GM12801 (cell line): ENCODE results near the gene GPER1.

ENCODE experiments used
- TF ChIP-seq, protein P1 (sequence below): IDR thresholded peaks from one replicate; pipeline ENCODE4 v1.5.1; 2011; ENCODE audit warnings: control low read depth; ENCODE audit not compliant: insufficient read length; ENCODE audit errors: extremely low read depth

The GPER1 gene

DNA sequence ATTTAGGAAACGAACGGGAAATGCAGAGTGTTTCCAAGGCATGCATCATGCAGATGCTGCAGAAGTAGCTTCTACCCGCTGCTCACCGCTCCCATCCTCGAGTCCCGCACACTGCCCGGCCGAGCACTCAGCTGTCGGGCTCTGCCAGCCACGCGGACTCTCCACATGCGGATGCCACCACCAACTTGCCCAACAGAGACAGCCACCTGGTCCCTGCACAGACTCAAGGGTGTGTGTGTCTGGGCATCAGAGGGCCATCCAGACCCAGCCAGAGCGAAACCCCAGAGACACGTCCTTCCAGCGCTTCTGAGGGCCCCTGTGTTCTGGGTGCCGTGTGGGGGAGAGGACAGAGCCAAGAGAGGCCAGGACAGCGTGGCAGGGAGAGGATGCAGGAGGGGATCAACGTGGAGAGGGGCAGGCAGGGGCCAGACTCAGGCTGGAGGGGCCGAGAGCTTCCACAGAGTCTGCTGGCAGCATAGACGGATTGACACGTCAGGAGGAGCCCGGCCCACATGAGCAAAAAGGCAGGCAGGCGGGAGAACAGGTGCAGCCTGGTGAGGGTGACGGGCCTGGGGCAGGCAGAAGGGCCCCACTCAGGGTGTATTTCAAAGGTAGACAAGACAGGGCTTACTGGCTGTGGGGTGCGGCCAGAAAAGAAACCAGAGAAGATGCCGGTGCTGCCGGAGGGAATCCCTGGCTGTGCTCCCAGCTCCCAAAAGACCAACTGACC is 18.3 kb downstream of the GPER1 start:
- TF ChIP-seq, protein P1, sequence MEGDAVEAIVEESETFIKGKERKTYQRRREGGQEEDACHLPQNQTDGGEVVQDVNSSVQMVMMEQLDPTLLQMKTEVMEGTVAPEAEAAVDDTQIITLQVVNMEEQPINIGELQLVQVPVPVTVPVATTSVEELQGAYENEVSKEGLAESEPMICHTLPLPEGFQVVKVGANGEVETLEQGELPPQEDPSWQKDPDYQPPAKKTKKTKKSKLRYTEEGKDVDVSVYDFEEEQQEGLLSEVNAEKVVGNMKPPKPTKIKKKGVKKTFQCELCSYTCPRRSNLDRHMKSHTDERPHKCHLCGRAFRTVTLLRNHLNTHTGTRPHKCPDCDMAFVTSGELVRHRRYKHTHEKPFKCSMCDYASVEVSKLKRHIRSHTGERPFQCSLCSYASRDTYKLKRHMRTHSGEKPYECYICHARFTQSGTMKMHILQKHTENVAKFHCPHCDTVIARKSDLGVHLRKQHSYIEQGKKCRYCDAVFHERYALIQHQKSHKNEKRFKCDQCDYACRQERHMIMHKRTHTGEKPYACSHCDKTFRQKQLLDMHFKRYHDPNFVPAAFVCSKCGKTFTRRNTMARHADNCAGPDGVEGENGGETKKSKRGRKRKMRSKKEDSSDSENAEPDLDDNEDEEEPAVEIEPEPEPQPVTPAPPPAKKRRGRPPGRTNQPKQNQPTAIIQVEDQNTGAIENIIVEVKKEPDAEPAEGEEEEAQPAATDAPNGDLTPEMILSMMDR, result no peak

- TF ChIP-seq, protein P1, result no peak
Observed at GRCh38 chr7:1106793-1107421, 19.0 kb downstream of the GPER1 start.

DNA sequence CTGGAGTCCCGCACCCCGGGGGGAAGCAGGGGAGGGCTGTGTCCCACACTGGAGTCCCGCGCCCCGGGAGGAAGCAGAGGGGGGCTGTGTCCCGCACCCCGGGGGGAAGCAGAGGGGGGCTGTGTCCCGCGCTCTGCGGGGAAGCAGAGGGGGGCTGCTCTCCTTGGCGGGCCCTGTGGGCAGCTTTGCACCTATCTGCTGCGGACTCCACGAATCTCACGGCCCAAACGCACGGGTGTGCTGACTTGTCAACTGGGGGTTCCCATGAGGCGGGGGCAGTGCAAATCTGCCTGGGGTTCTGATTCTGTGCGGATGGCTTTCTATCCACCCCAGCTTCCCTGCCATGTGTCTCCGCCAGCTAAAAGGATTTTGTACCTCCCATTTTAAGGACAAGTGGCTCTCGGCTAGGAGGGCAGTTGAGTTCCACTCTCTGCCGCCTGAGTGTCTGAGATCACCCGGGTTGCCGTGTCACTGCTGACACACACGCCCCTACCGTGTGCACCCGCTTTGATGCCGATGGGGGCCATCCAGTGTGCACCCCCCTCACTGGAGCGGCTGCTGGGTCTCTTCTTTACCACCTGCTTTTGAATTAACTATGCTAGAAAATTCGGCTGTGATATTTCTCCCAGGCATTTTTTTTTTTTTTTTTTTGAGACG is 20.5 kb downstream of the GPER1 start:
- TF ChIP-seq, protein P1, result no peak

DNA sequence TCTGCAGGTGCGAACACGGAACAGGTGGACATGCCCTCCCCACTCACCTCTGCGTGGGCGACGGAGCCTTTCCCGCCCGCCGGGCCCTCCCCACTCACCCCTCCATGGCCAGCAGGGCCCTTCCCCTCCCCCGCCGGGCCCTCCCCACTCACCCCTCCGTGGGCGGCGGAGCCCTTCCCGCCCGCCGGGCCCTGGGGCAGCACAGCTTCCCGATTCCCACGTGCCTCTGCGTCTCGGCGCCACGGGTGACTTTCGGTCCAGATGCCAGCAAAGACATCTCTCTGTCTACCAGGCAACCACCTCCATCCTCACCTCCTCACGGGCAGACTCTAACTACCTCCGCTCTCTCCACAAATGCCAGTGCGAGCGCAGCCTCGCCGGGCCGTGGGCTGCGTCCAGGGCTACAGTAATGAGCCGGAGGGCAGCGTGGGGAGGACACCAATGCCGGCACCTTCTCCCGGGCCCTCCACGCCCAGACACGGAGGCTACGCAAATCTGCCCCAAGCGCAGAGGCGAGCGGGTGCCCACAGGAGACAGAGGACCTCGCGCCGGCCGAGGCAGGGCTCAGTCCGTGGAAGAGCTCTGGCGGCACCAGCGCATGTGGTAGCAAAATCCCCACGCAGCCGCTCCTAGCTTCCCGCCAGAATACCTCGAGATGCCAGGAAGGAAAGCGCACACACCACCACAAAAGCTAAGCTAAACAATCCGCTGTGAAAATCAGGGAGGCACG is 21.8 kb downstream of the GPER1 start:
- TF ChIP-seq, protein P1, result no peak

GRCh38 chr7:1110358-1110757 is 22.4 kb downstream of the GPER1 start:
- TF ChIP-seq, protein P1, result no peak

DNA sequence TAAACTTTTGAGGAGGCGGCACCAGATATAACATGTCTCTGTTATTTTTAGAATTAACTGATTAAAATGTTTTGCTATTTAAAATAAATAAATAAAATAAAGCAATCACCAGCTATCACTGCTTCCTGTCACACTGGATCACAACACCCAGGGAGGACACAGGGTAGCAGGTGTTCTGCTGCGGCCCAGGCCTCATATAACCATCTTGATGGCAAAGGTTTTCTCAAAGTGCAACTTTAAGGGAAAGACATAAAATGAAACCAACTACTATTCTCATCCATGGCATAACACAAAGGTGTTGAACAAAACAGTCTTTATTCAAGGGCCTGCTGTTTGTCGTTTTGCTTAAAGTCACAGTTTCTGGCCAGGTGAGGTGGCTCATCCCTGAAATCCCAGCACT is 23.2 kb downstream of the GPER1 start:
- TF ChIP-seq, protein P1, result no peak

DNA sequence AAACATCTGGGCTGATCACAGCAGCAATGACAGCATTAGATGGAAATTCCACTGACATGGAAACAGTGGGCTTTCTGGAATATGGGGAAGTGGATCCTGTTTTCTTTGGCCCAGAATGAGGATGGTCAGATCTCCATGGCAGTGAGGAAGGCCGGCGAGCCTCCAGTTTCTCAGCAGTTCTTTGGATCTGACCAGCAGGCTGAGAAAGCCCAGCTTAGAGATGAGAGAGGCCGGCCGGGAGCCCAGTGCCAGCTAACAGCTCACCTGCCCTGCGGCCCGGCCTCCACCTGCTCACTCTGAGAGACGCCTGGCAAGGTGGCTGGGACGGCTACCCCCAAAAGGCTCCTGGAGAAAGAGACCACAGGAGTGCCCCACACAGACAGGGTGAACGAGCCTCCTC is 24.2 kb downstream of the GPER1 start:
- TF ChIP-seq, protein P1, result no peak
